Effector memory CD8-positive, alpha-beta T cell (primary cell): ENCODE results near the gene HCRTR1.
A peak's percentile ranks its signal among the peaks of the same experiment; 100 is the strongest.

Source experiments
- ATAC-seq: fragments of 150-1000 bp; cut with Tn5 transposase; replicated peaks from 2 replicates; pipeline ENCODE4 v1.10.0; 2021; ENCODE audit warnings: mild to moderate bottlenecking, moderate library complexity
- DNase-seq, 3 experiments: peaks; one replicate each; pipeline ENCODE4 v3.0.0; 2021
- H3K27ac Mint-ChIP-seq, 2 donors: one replicate each; pipeline ENCODE4 v1.8.0; 2022; ENCODE audit warnings: mild to moderate bottlenecking in 2 of 2, mixed read lengths in 2 of 2, moderate library complexity in 2 of 2
- H3K27me3 Mint-ChIP-seq, 2 donors: one replicate each; pipeline ENCODE4 v1.8.0; 2022; ENCODE audit warnings: mixed read lengths in 2 of 2
- H3K36me3 Mint-ChIP-seq: one replicate; pipeline ENCODE4 v1.8.0; 2022; ENCODE audit warnings: mild to moderate bottlenecking, moderate library complexity, mixed read lengths; ENCODE audit not compliant: insufficient read depth
- H3K4me1 Mint-ChIP-seq, 2 donors: one replicate each; pipeline ENCODE4 v1.8.0; 2022; ENCODE audit warnings: low read depth in 2 of 2, mixed read lengths in 2 of 2
- H3K4me3 Mint-ChIP-seq, 2 donors: one replicate each; pipeline ENCODE4 v1.8.0; 2022; ENCODE audit warnings: mild to moderate bottlenecking in 2 of 2, mixed read lengths in 2 of 2, moderate library complexity in 2 of 2
- H3K9me3 Mint-ChIP-seq, 2 donors: one replicate each; pipeline ENCODE4 v1.8.0; 2022; ENCODE audit warnings: mixed read lengths in 2 of 2
- total RNA-seq, 9 experiments: gene quantifications; one replicate each; lab custom pipeline; 2026; lab: John Stamatoyannopoulos, UW

HCRTR1 gene
- total RNA-seq: 0 reads per million in 9 experiments

GRCh38 chr1:31617218-31617915 is at the start of gene HCRTR1:
Gene HCRTR1 (plus strand): TSS chr1:31617689. CDS start chr1:31619193, 1,504 bp downstream.
- no peaks in the 10 kb centered on the region for H3K9me3 Mint-ChIP-seq
- H3K27ac Mint-ChIP-seq: peak within 1 kb of the TSS in 1 of 2 donors; percentile 51
- peaks cover 6 to 8% of the 10 kb centered on the region in 2 donors for H3K4me1 Mint-ChIP-seq
- peaks cover 7% of the 10 kb centered on the region for H3K36me3 Mint-ChIP-seq
- H3K27me3 Mint-ChIP-seq: peaks cover 39 to 45% of the 10 kb centered on the region in 2 donors
- H3K4me3 Mint-ChIP-seq: peak within 1 kb of the TSS; percentile 77 to 80
- ATAC-seq: peak; percentile 30
- DNase-seq: no peak

- H3K9me3 Mint-ChIP-seq: no peaks in the 10 kb centered on the region
- peaks cover 59 to 94% of the 10 kb centered on the region in 2 donors for H3K27me3 Mint-ChIP-seq
- H3K4me1 Mint-ChIP-seq: no peaks in the 10 kb centered on the region
- H3K36me3 Mint-ChIP-seq: no peaks in the 10 kb centered on the region
- H3K4me3 Mint-ChIP-seq: no peak overlapping the region
- no peak overlapping the region for H3K27ac Mint-ChIP-seq
- no peak for DNase-seq
- ATAC-seq: no peak
Measured at GRCh38 chr1:31567956-31568570, 49.4 kb upstream of the HCRTR1 start.

- no peaks in the 10 kb centered on the region for H3K36me3 Mint-ChIP-seq
- no peak for DNase-seq
- H3K4me3 Mint-ChIP-seq: no peak overlapping the region
- no peak overlapping the region for H3K27ac Mint-ChIP-seq
- no peaks in the 10 kb centered on the region for H3K9me3 Mint-ChIP-seq
- no peak for ATAC-seq
- no peaks in the 10 kb centered on the region for H3K4me1 Mint-ChIP-seq
- peaks cover 57 to 92% of the 10 kb centered on the region in 2 donors for H3K27me3 Mint-ChIP-seq
Measured at GRCh38 chr1:31568895-31569595, 48.4 kb upstream of the HCRTR1 start.

- DNase-seq (no peak), ATAC-seq (no peak)
- no peaks in the 10 kb centered on the region for H3K9me3 Mint-ChIP-seq
- H3K4me3 Mint-ChIP-seq: no peak overlapping the region
- H3K27ac Mint-ChIP-seq: no peak overlapping the region
- peaks cover 63 to 85% of the 10 kb centered on the region in 2 donors for H3K27me3 Mint-ChIP-seq
- H3K4me1 Mint-ChIP-seq: no peaks in the 10 kb centered on the region
- no peaks in the 10 kb centered on the region for H3K36me3 Mint-ChIP-seq
Measured at GRCh38 chr1:31569596-31570173, 47.8 kb upstream of the HCRTR1 start.

GRCh38 chr1:31570228-31570627 is 47.3 kb upstream of the HCRTR1 start:
- H3K27ac Mint-ChIP-seq: no peak overlapping the region
- DNase-seq: no peak
- no peak for ATAC-seq
- H3K4me3 Mint-ChIP-seq: no peak overlapping the region
- H3K4me1 Mint-ChIP-seq: no peaks in the 10 kb centered on the region
- no peaks in the 10 kb centered on the region for H3K36me3 Mint-ChIP-seq
- peaks cover 68 to 80% of the 10 kb centered on the region in 2 donors for H3K27me3 Mint-ChIP-seq
- H3K9me3 Mint-ChIP-seq: no peaks in the 10 kb centered on the region

GRCh38 chr1:31570906-31571305 is 46.6 kb upstream of the HCRTR1 start:
- Mint-ChIP-seq H3K27ac (no peak overlapping the region), H3K27me3 (peaks cover 70 to 73% of the 10 kb centered on the region in 2 donors), H3K4me3 (no peak overlapping the region), H3K36me3 (no peaks in the 10 kb centered on the region), H3K4me1 (no peaks in the 10 kb centered on the region), H3K9me3 (no peaks in the 10 kb centered on the region)
- DNase-seq (no peak), ATAC-seq (no peak)

- H3K4me1 Mint-ChIP-seq: peaks cover 0 to 2% of the 10 kb centered on the region in 2 donors
- no peaks in the 10 kb centered on the region for H3K9me3 Mint-ChIP-seq
- H3K4me3 Mint-ChIP-seq: no peak overlapping the region
- H3K27ac Mint-ChIP-seq: no peak overlapping the region
- DNase-seq (no peak), ATAC-seq (no peak)
- H3K36me3 Mint-ChIP-seq: peaks cover 2% of the 10 kb centered on the region
- peaks cover 66 to 71% of the 10 kb centered on the region in 2 donors for H3K27me3 Mint-ChIP-seq
Measured at GRCh38 chr1:31571340-31572295, 45.9 kb upstream of the HCRTR1 start.

GRCh38 chr1:31572323-31573104 is 45.0 kb upstream of the HCRTR1 start:
- H3K9me3 Mint-ChIP-seq: no peaks in the 10 kb centered on the region
- ATAC-seq (no peak), DNase-seq (no peak)
- H3K4me3 Mint-ChIP-seq: no peak overlapping the region
- H3K4me1 Mint-ChIP-seq: peaks cover 0 to 2% of the 10 kb centered on the region in 2 donors
- H3K36me3 Mint-ChIP-seq: peaks cover 3% of the 10 kb centered on the region
- H3K27me3 Mint-ChIP-seq: peaks cover 59 to 74% of the 10 kb centered on the region in 2 donors
- H3K27ac Mint-ChIP-seq: no peak overlapping the region

GRCh38 chr1:31573261-31573660 is 44.2 kb upstream of the HCRTR1 start:
- Mint-ChIP-seq H3K36me3 (peaks cover 3% of the 10 kb centered on the region), H3K27me3 (peaks cover 52 to 72% of the 10 kb centered on the region in 2 donors), H3K9me3 (no peaks in the 10 kb centered on the region), H3K27ac (no peak overlapping the region), H3K4me1 (peaks cover 0 to 2% of the 10 kb centered on the region in 2 donors), H3K4me3 (no peak overlapping the region)
- ATAC-seq (no peak), DNase-seq (no peak)

GRCh38 chr1:31574749-31575368 is 42.6 kb upstream of the HCRTR1 start:
- DNase-seq (no peak), ATAC-seq (no peak)
- Mint-ChIP-seq H3K27ac (no peak overlapping the region), H3K27me3 (peaks cover 36 to 56% of the 10 kb centered on the region in 2 donors), H3K36me3 (peaks cover 3% of the 10 kb centered on the region), H3K9me3 (no peaks in the 10 kb centered on the region), H3K4me3 (no peak overlapping the region), H3K4me1 (peaks cover 0 to 2% of the 10 kb centered on the region in 2 donors)

GRCh38 chr1:31575369-31576140 is 41.9 kb upstream of the HCRTR1 start:
- no peaks in the 10 kb centered on the region for H3K9me3 Mint-ChIP-seq
- H3K27ac Mint-ChIP-seq: no peak overlapping the region
- peaks cover 3% of the 10 kb centered on the region for H3K36me3 Mint-ChIP-seq
- H3K4me3 Mint-ChIP-seq: no peak overlapping the region
- DNase-seq (no peak), ATAC-seq (no peak)
- H3K4me1 Mint-ChIP-seq: peaks cover 0 to 2% of the 10 kb centered on the region in 2 donors
- H3K27me3 Mint-ChIP-seq: peaks cover 32 to 61% of the 10 kb centered on the region in 2 donors
